ENCODE results near the gene MYRIP.

Gene MYRIP

GRCh38 chr3:39910135-39910534 lies 100.7 kb downstream of the MYRIP start:
- no peak for DNase-seq

DNA sequence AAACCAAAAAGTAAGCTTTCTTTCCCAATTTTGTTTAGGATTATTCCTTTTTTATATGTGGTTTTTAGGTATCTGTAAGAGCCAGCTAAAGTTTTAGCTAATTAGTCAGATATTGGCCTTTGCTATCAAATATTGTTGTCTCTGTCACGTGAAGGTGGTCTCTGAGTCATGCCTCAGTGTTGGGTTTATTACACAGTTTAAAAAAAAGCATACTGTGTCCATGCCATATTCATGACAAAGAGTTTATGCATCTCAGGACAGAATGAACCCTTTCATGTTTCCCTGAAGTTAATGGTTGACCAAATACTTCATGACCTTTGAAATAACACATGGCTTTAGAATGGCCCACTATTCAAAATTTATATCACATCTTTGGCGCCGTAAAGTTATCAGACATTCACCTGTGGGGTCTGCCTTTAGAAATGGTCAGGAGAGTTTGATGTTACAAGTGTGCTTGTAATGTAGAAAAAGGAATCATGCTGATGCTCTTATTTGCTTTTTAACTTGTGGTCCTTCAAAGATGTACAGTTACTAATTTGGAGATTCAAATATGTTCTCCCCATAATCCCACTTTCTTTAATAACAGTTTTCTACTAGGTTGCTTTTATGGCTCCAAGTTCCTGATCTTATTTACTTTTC lies 101.5 kb downstream of the MYRIP start:
- DNase-seq: no peak

DNA sequence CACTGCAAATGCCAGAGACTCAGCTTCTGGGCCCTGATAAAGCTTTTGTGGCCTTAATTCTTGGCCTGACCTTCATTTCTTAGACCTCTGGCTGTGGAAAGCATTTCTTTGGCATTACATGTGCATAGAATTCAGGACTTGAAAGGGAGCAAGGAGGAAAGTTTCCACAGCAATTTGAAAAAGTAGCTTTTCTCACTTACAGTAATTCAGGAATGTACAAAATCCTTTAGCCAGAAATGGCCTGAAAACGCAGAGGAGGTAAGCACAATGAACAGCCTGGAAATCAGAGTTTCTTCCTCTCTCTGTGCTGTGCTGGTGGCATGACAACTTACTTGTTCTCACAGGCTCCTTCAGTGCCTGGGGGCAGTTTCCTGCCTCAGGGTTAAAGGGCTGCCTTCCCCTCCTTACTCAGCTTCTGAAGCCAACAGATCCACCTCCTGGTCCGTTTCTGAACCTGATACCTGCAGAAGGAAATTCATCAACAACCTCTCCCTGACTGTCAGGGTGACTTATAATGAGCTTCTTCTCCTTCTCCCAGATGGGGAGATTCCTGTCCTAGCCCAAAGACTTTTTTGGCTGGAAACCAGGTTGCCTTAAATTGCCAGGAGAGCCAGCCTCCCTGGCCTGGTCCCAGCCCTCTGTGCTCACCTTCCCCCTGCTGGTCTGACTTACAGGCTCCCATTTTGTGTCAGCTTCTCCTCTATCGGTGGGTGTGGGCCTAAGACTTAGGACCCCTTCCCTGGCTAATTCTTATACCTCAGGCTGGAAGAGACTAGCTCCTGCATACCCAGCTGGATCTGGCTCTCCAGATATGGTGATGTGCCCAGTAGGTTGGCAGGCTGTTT lies 102.3 kb downstream of the MYRIP start:
- peak; percentile 30 for DNase-seq

DNA sequence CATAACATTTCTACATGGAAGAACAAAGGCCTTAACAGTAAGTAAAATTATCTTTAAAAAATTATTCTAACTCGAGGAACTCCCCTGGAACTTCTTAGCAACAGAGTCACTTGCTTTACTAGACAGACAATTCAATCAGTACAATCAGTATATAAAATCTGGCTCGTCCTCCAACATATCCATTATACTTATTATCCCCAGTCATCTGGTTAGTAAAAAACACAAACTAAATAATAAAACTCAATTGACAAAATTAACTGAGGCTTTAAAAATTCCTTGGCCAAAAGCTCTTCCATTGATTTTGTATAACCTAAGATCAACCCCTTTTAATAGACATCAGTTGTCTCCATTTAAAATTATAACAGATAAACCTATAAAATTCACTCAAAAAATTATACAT lies 105.6 kb downstream of the MYRIP start:
- DNase-seq: no peak

GRCh38 chr3:39917065-39917773 lies 107.8 kb downstream of the MYRIP start:
- DNase-seq: no peak

DNA sequence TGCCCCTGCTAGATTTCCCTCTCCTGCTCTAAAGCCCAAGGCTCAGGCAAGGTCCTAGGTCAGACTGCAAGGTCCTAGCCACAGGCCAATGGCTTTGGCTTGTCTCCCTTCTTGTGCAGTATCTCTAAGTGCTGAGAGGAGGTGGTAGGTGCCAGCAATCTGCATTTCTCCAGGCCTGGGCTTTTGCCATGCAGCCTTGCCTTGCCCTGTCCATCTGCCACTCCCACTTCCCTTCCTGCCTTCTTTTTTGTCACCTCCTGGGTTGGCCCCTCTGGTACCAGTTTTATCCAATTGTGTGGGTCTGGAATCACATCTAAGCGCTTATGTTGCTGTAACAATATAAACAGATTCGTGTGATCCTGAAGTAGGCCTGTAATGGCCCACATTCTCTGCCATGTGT lies 109.9 kb downstream of the MYRIP start:
- no peak for DNase-seq

GRCh38 chr3:39920271-39920670 lies 110.9 kb downstream of the MYRIP start:
- no peak for DNase-seq

DNA sequence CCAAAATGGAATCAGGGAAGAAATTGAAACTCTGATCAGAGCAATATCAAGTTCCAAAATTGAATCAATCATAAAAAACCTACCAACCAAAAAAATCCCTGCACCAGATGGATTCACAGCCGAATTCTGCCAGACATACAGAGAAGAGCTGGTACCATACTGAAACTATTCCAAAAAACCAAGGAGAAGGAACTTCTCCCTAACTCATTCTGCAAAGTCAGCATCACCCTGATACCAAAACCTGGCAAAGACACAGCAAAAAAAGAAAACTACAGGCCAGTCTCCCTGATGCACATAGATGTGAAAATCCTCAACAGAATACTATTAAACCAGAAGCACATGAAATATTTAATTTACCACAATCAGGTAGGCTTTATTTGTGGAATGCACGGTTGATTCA lies 118.1 kb downstream of the MYRIP start:
- DNase-seq: no peak

DNA sequence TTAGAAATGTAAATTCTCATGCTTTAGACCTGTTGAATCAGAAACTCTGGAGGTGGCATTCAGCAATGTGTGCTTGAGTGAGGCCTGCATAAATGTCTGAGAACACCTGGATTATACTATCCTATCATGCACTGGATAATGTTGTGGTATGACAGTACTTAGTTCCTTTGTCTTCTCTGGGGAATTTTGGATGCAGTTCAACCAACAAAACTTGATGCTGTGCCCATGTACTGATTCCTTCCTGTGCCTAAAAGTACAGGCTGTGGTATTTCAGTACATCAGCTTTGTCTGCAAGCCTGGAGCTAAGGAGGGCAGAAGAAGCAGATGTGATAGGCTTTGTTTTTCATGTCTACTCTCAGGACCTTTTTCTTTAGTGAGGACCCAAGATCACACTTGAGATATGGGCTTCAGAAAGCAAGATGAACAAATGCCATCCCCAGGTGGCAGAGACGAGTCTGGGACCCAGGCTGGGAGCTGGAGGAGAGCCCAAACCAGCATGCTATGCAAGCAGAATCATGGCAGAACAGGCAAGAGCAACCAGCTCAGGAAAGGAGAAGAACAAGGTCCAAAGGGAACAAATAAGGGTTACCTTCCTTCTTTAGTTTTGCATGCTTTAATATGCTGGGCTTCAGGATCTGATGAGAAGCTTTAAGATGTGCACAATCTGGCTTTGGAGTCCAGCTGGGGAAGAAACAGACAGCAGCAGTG lies 124.7 kb downstream of the MYRIP start:
- no peak for DNase-seq

GRCh38 chr3:39934696-39935095 lies 125.3 kb downstream of the MYRIP start:
- DNase-seq: no peak

DNA sequence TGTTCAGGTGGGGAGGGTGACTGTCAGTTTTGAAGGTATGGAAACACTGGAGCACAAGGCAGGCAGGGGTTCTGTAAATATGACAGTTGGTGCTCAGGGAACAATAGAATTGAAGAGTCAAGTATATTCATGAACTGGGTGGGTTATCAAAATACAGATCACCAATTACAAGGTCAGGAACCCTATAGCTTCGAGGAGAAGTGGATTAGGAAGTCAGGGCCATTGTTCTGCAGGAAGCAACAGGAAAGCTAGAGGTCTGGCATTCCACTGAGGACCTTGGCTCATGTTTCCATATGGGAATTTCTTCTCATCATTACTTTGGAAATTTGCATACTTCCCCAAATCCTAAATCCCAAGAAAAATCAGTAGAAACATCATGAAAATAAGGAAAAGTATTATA lies 125.9 kb downstream of the MYRIP start:
- no peak for DNase-seq

DNA sequence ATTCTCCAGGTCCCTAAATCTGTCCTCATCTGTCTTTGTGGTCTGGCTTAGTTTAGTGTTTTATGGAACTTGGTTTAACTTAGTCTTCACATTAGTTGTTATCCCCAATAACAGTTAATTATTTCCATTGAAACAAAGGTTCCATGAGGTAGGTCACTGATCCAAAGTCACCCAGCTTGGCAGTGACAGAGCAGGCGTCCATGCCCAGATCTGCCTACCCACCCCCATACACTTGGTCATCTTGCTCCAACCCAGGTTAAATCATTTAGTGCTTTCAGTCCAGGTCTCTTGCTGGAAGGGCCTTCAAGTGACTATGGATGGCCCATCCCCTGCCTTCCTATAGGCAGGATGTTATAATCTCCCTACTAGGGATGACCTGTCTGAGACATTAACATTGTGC lies 127.4 kb downstream of the MYRIP start:
- DNase-seq: no peak

- no peak for DNase-seq
These were observed 127.9 kb downstream of the MYRIP start for GRCh38 chr3:39937315-39937714.

- DNase-seq: no peak
These were observed 128.5 kb downstream of the MYRIP start for GRCh38 chr3:39937874-39938273.

GRCh38 chr3:39941931-39942330 lies 132.5 kb downstream of the MYRIP start:
- no peak for DNase-seq

GRCh38 chr3:39960515-39961191 lies 151.2 kb downstream of the MYRIP start:
- DNase-seq: no peak

GRCh38 chr3:39961230-39961629 lies 151.8 kb downstream of the MYRIP start:
- DNase-seq: no peak

- peak; percentile 64 for DNase-seq
These were observed 153.2 kb downstream of the MYRIP start for GRCh38 chr3:39962581-39962980.

- DNase-seq: no peak
These were observed 156.1 kb downstream of the MYRIP start for GRCh38 chr3:39965461-39965860.

DNA sequence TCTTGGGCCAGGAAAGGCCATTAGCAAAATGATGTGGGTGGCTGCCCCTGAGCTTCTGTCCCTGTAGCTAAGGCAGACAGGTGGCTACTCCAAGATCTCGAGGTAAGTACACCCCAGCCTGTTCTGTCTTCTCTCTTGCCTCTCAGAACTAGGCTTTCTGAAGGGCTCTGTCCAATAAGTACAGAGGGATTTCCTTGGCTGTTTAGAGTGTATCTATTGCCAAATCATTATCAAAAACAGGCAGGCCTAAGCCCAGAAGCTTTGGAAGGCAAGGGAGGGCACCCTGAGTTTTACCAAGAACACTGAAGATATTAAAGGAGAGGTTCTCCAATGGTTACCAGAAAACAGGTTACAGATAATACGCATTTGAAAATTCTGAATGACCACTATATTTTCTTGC lies 156.6 kb downstream of the MYRIP start:
- no peak for DNase-seq

DNA sequence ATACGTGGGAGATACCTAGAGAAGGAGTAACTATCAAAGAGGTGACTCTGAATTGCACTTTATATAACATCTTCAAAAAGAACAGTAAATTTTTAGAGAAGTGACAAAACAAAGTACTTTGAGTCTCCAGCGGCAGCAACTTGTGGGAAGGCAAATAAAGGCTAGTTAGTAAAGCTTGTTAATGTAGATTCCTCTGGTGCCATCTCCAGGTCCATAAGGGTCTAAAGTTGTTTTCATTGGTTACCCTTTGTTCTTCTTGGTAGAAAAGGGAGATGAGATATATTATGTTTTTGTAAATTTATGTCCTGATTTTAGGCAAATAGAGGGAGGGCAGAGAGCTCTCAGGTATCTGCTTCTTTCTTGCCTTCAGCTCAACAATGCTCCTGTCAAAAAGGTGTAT lies 161.6 kb downstream of the MYRIP start:
- DNase-seq: no peak

DNA sequence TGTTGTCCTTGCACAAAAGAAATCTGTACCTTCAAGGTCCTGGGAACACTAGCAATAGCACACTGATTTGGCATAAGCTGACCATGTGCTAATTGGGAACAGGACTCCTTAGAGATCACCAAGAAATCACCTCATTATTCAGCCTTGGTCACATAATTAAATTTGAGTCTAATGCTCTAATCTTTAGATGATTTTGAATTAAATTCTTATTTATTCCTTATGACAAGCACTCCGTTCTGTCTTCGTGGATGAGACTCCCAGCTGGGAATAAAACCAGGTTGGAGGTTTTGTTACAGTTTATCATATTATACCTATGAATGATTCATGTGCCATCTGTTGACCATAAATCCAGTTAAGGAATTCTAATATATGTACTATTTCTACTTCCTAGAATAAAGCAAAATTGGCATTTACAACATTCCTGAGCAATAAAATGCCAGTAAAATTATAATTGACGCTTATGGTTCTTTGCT lies 162.2 kb downstream of the MYRIP start:
- DNase-seq: no peak

- no peak for DNase-seq
These were observed 163.1 kb downstream of the MYRIP start for GRCh38 chr3:39972508-39972907.

All from right hindlimb (tissue), 1 donor.